Left lobe of liver (tissue), 2 donors: Measurements from ENCODE around the gene DUSP8. TPM values are rescaled to one million over a fixed set of nuclear protein-coding genes. Genes with fewer than 3 reads are reported as not detected.

Source experiments
- ATAC-seq: fragments of 200-7000 bp; cut with Tn5 transposase; one replicate; pipeline ENCODE4 v1.9.1; 2020; ENCODE audit warnings: mild to moderate bottlenecking, moderate library complexity
- DNase-seq: peaks from one replicate; pipeline ENCODE4 v3.0.0-alpha.2; 2020; ENCODE audit warnings: low spot score
- total RNA-seq: library from RNA; stranded (reverse); gene quantifications from one replicate; pipeline ENCODE4 v1.2.1, GENCODE V29; 2021
- donor health status: DM: no; HTN: no; CAD: no; lungs with moderate emphysema.
- donor health status: DM: no; HTN: yes; CAD: no.

Gene DUSP8
- total RNA-seq, 1 donor from 2014 or later = 0.23 TPM

GRCh38 chr11:1504138-1504537 is 67.9 kb downstream of the DUSP8 start:
- ATAC-seq = no peak
- no peak for DNase-seq

Other genes starting within 250 kb of the DUSP8 start
- gene BRSK2, start 182.3 kb downstream of the DUSP8 start, total RNA-seq = 0.18 TPM
- gene MOB2, start 85.5 kb downstream of the DUSP8 start, total RNA-seq = 12.6 TPM
- gene KRTAP5-1, start 13.0 kb upstream of the DUSP8 start, total RNA-seq = not detected
- gene KRTAP5-2, start 26.0 kb upstream of the DUSP8 start, total RNA-seq = not detected
- gene KRTAP5-3, start 36.2 kb upstream of the DUSP8 start, total RNA-seq = not detected
- gene KRTAP5-4, start 49.9 kb upstream of the DUSP8 start, total RNA-seq = not detected
- gene KRTAP5-5, start 57.5 kb upstream of the DUSP8 start, total RNA-seq = not detected
- gene KRTAP5-6, start 124.9 kb upstream of the DUSP8 start, total RNA-seq = 1.4 TPM
- 15.7 TPM for gene IFITM10, start 178.3 kb upstream of the DUSP8 start, total RNA-seq
- gene CTSD, start 191.7 kb upstream of the DUSP8 start, total RNA-seq = 564 TPM